CD4-positive, alpha-beta T cell treated with Interleukin-12 subunit alpha and Interleukin-12 subunit beta, for 1 hour (primary cell): ENCODE data around the gene CAV1.

ENCODE experiments used
- DNase-seq: peaks from one replicate; pipeline ENCODE4 v3.0.0-alpha.2; 2020

Gene CAV1

GRCh38 chr7:116505278-116505677 is 19.6 kb upstream of the CAV1 start:
- no peak for DNase-seq

DNA sequence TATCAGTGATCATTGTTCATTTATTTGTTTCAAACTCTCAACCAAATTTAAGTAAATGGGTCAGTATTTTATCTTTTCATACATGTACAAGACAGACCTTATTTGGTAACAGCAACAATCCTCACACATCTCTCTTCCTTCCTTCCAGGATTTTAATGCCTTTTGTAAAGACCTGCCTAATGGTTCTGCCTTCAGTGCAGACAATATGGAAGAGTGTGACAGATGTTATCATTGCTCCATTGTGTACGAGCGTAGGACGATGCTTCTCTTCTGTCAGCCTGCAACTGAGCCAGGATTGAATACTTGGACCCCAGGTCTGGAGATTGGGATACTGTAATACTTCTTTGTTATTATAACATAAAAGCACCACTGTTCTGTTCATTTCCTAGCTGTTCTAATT is 19.0 kb upstream of the CAV1 start:
- DNase-seq, result no peak

- DNase-seq, result no peak
Observed at GRCh38 chr7:116509982-116510579, 14.8 kb upstream of the CAV1 start.

- no peak for DNase-seq
Observed at GRCh38 chr7:116510795-116511194, 14.0 kb upstream of the CAV1 start.

GRCh38 chr7:116511552-116512519 is 13.0 kb upstream of the CAV1 start:
- peak; percentile 51 for DNase-seq

DNA sequence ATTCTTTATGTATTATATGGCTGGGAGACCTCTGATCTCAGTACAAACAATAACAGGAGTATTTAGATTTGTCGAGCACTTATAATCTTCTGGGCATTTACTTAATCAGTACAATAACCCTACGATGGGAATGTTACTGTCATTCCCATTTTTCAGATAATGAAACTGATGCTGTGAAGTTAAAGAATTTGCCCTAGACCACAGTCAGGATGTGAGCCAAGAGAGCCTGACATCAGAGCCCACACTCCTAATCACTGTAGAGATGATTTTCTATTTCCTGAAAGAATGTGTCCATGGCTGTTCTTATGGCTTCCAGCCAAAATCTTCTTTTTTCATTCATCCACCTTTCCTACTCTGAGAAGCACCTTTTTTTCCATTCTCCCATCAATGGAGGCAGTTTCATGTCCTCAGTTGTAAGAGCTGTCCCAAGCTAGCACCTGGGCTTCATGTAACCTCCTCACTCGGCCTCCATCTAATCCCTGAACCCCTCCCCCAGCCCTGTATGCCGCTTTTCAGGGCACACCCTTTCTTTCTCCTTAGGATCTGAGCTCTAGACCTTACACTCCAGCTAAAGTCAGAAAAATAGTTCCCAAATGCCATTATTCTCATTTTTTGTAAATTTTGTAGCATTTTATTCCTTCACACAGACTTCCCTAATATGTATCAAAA is 12.2 kb upstream of the CAV1 start:
- no peak for DNase-seq

- no peak for DNase-seq
Observed at GRCh38 chr7:116515584-116515983, 9.3 kb upstream of the CAV1 start.

GRCh38 chr7:116516324-116516723 is 8.5 kb upstream of the CAV1 start:
- no peak for DNase-seq

GRCh38 chr7:116517626-116518025 is 7.2 kb upstream of the CAV1 start:
- no peak for DNase-seq

GRCh38 chr7:116518961-116519360 is 5.9 kb upstream of the CAV1 start:
- DNase-seq, result no peak

GRCh38 chr7:116521046-116521664 is 3.7 kb upstream of the CAV1 start:
- no peak for DNase-seq

DNA sequence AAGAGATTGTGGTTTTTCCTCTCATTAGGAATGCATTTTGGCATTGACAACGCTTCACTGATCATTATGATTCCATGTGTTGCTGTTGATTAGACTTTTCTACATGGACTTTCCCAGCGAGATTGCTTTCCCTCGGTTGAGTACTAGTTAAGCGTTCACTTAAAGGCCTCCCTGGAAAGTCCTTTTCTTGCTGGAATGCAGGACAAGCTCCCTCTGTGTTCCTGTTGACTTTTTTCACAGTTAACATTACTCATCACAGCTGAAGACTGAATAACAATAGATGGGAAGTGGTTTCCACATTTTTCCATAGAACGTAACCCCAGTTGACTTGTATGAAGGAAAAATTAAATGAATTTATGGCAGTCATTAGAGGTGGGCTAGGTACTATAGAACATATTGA is 2.6 kb upstream of the CAV1 start:
- DNase-seq, result no peak

GRCh38 chr7:116524221-116524608 is 621 bp upstream of the CAV1 start:
- no peak for DNase-seq

GRCh38 chr7:116525298-116525912 is 569 bp downstream of the CAV1 start:
- DNase-seq, result peak; percentile 36

DNA sequence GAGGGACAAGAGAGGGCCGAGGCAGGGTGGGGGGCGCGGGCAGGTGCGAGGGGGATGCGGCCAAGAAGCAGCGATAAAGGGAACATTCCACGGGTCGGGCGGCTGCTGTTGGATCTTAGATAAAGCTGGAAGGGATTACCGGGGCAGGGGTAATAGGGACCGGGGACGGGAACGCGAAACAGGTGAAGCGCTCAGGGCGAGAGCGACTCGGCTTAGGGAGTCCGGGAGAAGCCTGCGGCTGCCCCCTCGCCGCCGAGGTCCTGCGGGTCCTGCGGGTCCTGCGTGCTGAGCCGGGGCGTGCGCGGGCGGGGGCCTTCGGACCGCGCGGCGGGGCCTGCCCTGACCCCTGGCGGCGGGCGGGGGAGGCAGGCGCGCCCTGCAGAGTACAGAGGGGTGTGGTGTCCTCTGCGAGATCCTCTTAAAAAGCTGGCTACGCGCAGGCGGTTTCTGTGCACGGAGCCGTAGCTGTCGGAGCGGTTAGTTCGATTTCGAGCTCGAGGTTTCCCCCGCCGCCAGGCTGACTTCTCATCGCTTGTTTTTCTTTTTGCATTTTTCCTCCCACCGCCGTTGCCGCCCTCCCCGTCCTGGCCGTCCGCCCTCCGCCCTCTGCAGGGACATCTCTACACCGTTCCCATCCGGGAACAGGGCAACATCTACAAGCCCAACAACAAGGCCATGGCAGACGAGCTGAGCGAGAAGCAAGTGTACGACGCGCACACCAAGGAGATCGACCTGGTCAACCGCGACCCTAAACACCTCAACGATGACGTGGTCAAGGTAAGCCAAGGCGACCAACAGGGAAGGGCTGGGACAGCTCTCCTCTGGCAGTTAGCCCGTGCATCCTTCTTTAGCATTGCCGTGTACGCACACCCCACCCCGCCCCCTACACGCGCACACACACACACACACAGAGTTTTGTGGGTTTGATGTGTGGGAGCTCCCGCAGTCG is 1.4 kb downstream of the CAV1 start:
- peak; percentile 65 for DNase-seq

- no peak for DNase-seq
Observed at GRCh38 chr7:116526897-116527296, 2.1 kb downstream of the CAV1 start.

DNA sequence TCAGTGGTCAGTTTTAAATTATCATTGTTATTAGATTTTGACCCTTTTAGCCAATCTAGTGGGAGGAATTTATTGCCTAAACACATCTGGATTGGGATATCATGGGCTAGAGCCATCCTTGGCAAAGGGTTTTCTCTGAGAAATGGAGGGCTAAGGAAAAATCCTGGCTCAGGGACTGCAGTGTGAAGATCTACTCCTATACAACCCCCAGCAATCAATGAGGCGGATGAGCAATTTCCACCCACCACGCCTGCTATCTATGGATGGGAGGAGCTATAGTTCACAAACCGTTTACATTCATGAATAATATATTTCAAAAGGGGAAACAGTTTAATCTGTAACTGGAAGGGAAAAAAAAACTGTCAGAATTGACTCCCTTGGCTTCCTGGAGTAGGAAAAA is 2.7 kb downstream of the CAV1 start:
- DNase-seq, result no peak

GRCh38 chr7:116528008-116528789 is 3.4 kb downstream of the CAV1 start:
- DNase-seq, result no peak

GRCh38 chr7:116529250-116529649 is 4.4 kb downstream of the CAV1 start:
- DNase-seq, result no peak

DNA sequence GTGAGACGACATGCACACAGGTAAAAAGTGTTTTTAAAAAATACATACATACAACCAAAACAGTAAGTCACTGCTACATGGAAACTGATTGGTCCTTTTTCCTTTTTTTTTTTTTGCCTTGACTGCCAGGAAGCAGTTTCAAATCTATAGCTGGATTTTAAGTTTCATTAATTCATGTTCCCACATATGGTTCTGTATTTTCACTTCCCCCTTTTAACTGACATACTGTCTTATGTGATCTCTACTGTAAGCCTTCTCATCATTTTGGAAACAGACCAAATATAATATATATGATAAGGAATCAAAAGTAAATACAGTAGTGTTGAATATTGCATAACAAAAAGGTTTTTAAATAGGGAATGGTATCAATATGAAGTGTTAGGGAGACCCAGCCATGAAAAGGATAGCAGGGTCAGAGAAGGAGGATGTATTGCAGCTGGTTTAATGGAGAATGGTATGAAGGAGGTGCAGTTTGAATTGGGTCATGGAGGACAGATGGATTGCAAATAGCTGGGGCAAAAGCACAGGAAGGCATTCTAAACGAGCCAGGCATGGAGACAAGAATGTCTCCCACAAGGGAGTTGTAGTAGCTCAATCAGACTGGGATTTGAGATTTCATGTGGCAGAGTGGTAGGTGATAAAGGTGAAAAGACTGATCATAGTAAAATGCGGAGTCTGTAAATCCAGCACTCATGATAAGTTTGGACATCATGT is 5.4 kb downstream of the CAV1 start:
- no peak for DNase-seq
